Epithelial cell of esophagus (primary cell): ENCODE data around the gene PDE4A.

Source experiments
- DNase-seq: peaks from one replicate; pipeline ENCODE4 v3.0.0; 2010; ENCODE audit warnings: low read depth
- H3K4me3 ChIP-seq: 2 replicates; pipeline ENCODE4 v1.5.1; 2011; ENCODE audit warnings: mild to moderate bottlenecking, low read length, control low read depth
- CTCF ChIP-seq: IDR thresholded peaks from 2 replicates; pipeline ENCODE4 v1.5.1; 2011; ENCODE audit warnings: low read depth, mild to moderate bottlenecking, low read length, control low read depth, inconsistent platforms; ENCODE audit not compliant: insufficient read depth; ENCODE audit errors: missing control alignments

PDE4A gene

DNA sequence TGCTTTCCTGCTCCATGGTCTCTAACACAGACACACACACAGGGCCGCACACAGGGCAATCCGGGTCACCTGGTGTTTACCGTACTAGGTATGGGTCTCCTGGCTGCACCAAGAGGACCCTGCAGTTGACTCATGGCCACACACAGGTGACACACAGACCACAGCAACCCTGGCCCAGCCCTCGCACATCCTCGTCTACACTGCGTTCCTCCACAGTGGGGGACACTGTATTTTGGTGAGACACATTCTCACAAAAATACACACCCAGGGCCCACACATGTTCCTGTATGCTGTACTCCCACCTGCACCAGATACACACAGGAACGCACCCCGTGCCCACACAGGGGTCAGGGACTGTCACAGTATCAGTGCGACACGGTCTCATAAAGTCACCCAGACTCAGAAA is 12.8 kb downstream of the PDE4A start:
- no peak for TF ChIP-seq CTCF
- no peak overlapping the region for H3K4me3 ChIP-seq
- DNase-seq: no peak

DNA sequence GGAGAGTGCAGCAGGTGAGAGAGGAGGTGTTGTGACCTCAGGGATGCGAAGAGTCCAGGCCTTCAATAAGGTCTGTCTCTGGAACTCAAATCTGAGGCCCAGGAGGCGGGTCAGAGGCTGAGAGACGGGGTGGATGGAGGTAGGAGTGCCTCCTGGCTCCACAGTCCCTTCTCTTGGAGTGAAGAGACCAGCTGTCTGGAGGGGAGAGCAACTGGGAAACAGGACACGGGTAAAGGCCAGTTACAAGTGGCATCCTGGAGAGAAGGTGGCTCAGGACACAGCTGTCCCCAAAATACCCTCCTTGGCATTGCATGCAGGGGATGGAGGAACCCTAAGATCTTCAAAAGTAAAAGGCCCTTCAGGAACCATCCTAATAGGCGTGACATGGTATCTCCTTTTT is 19.2 kb downstream of the PDE4A start:
- TF ChIP-seq CTCF: no peak
- DNase-seq: no peak
- H3K4me3 ChIP-seq: no peak overlapping the region

- TF ChIP-seq CTCF: no peak
- no peak overlapping the region for H3K4me3 ChIP-seq
- no peak for DNase-seq
Observed at GRCh38 chr19:10442698-10443097, 22.4 kb downstream of the PDE4A start.

GRCh38 chr19:10449037-10449436 is 28.7 kb downstream of the PDE4A start:
- H3K4me3 ChIP-seq: no peak overlapping the region
- TF ChIP-seq CTCF: no peak
- no peak for DNase-seq

GRCh38 chr19:10450191-10450852 is 30.0 kb downstream of the PDE4A start:
- no peak for TF ChIP-seq CTCF
- no peak for DNase-seq
- no peak overlapping the region for H3K4me3 ChIP-seq

DNA sequence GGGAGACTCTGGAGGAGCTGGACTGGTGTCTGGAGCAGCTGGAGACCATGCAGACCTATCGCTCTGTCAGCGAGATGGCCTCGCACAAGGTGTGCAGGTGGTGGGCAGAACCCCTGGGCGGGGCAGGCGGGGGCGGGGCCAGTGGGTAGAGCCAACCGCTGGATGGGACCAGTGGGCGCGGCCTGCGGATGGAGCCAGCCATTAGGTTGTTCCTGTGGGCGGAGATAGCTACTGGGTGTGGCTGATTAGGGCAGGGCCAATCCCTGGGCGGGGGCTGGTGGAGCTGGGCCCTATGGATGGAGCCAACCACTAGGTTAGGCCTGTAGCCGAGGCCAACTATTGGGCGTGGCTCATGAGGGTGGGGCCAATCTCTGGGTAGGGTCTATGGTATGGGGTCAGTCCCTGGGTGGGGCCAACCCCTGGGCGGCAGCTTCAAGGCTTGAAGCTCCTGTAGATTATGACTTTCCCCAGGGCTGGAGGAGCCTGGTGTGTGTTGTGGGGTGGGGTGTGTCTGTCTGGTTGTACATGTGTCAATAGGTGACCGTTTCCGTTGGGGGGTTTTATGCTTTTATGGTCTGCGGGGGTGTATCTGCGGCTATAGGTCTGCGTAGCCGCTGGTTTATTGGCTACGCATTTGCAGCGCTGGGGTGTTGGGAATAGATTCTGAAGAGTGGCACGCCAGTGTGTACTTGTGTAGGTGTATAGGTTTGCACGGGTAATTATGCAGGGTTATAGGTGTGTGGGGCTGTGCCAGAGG is 30.7 kb downstream of the PDE4A start:
- no peak for TF ChIP-seq CTCF
- DNase-seq: no peak
- H3K4me3 ChIP-seq: no peak overlapping the region
